Peyer's patch (tissue), 4 donors: ENCODE results near the gene S100A8. TPM values are rescaled to one million over a fixed set of nuclear protein-coding genes. Genes with fewer than 3 reads are reported as not detected.

Experiments used
- DNase-seq, 3 donors: peaks; one replicate each; pipeline ENCODE4 v3.0.0-alpha.2; 2017 to 2019
- H3K27ac ChIP-seq, 4 donors: fragments of 200-600 bp; sonication (generic); one replicate each; pipeline ENCODE4 v1.5.1; 2016 to 2019
- H3K27me3 ChIP-seq, 2 donors: fragments of 200-600 bp; sonication (generic); one replicate each; pipeline ENCODE4 v1.5.1; 2019
- H3K36me3 ChIP-seq, 3 donors: fragments of 200-600 bp; sonication (generic); one replicate each; pipeline ENCODE4 v1.5.1; 2016 to 2019
- H3K4me1 ChIP-seq, 4 donors: fragments of 200-600 bp; sonication (generic); one replicate each; pipeline ENCODE4 v1.5.1; 2016 to 2019
- H3K4me3 ChIP-seq, 4 donors: fragments of 200-600 bp; sonication (generic); 1 replicate in 3 of 4; 2 replicates in 1 of 4; pipeline ENCODE4 v1.5.1; 2016 to 2019; ENCODE audit warnings: mild to moderate bottlenecking in 1 of 4
- H3K9me3 ChIP-seq, 4 donors: fragments of 200-600 bp; sonication (generic); one replicate each; pipeline ENCODE4 v1.5.1; 2016 to 2019; ENCODE audit warnings: mild to moderate bottlenecking in 1 of 4
- CTCF ChIP-seq, 6 experiments: fragments of 450-650 bp in 4 of 6; fragments of 200-600 bp in 2 of 6; sonication (generic) in 1 of 6; IDR thresholded peaks; one replicate each; pipeline ENCODE4 v1.5.1; 2017 to 2019; ENCODE audit warnings: antibody characterized with exemption in 6 of 6, mild to moderate bottlenecking in 3 of 6, moderate library complexity in 1 of 6
- POLR2A ChIP-seq, 2 donors: fragments of 450-650 bp; IDR thresholded peaks; one replicate each; pipeline ENCODE4 v1.5.1; 2017; ENCODE audit warnings: antibody characterized with exemption in 2 of 2, mild to moderate bottlenecking in 2 of 2, moderate library complexity in 2 of 2
- small RNA-seq, 2 donors: library from RNA; depleted of rRNA; stranded (forward); fragments of <200 nt; gene quantifications; one replicate each; pipeline ENCODE3, GENCODE V24; 2016
- total RNA-seq, 4 donors: library from RNA; depleted of rRNA; stranded (reverse); fragments of >200 nt; gene quantifications; one replicate each; pipeline ENCODE4 v1.1.0, GENCODE V29; 2016

S100A8 gene
- total RNA-seq, 4 donors from 2014 or later = 7.6 to 9.8 TPM; not detected in 2

DNA sequence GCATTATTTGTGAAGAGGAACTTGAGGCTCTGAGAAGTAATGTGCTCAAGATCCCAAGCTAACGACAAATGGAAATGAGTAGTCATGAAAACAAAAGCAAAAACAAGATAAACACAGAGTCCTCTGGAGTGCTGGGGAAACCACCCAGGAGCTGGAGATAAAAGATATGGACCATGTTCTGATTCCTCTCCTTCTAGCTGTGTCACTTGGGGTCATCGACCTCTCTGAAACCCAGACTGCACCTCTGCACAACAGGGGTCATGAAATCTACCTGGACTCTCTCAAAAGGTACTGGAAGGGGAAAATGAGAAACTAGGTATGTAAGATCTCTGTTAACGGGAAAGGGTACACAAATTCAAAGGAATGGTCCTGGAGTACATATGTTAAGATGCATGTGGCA lies 48.7 kb downstream of the S100A8 start:
- Histone ChIP-seq H3K27ac (no peak overlapping the region), H3K27me3 (no peaks in the 10 kb centered on the region), H3K4me1 (peaks cover 0 to 14% (median 6%) of the 10 kb centered on the region in 4 donors), H3K36me3 (no peaks in the 10 kb centered on the region), H3K9me3 (no peaks in the 10 kb centered on the region), H3K4me3 (no peak overlapping the region)
- DNase-seq = no peak
- no peak for TF ChIP-seq POLR2A (IDR thresholded peaks at IDR 0.05)
- no peak for TF ChIP-seq CTCF (IDR thresholded peaks at IDR 0.05)

GRCh38 chr1:153341431-153341934 lies 49.4 kb downstream of the S100A8 start:
- Histone ChIP-seq H3K36me3 (no peaks in the 10 kb centered on the region), H3K9me3 (no peaks in the 10 kb centered on the region), H3K4me1 (peaks cover 0 to 14% (median 6%) of the 10 kb centered on the region in 4 donors), H3K27ac (no peak overlapping the region), H3K27me3 (no peaks in the 10 kb centered on the region), H3K4me3 (no peak overlapping the region)
- no peak for TF ChIP-seq CTCF (IDR thresholded peaks at IDR 0.05)
- no peak for TF ChIP-seq POLR2A (IDR thresholded peaks at IDR 0.05)
- DNase-seq = no peak

GRCh38 chr1:153340356-153340755 lies 50.5 kb downstream of the S100A8 start:
- Histone ChIP-seq H3K9me3 (no peaks in the 10 kb centered on the region), H3K27me3 (no peaks in the 10 kb centered on the region), H3K4me1 (peaks cover 0 to 14% (median under 1%) of the 10 kb centered on the region in 4 donors), H3K36me3 (no peaks in the 10 kb centered on the region), H3K4me3 (no peak overlapping the region), H3K27ac (no peak overlapping the region)
- DNase-seq = no peak
- TF ChIP-seq CTCF (IDR thresholded peaks at IDR 0.05) (no peak), POLR2A (IDR thresholded peaks at IDR 0.05) (no peak)

Small RNA genes within 50 kb of the gene (small RNA-seq; reads per million reads assigned to genes)
- gene S100A15A = 0 reads per million in 2 donors

Other genes starting within 250 kb of the S100A8 start
- gene SPRR2G, start 240.2 kb downstream of the S100A8 start, total RNA-seq = not detected
- not detected for gene LELP1, start 187.6 kb downstream of the S100A8 start, total RNA-seq
- gene PRR9, start 173.5 kb downstream of the S100A8 start, total RNA-seq = not detected
- not detected for gene LORICRIN, start 131.4 kb downstream of the S100A8 start, total RNA-seq
- gene PGLYRP3, start 78.1 kb downstream of the S100A8 start, total RNA-seq = not detected
- gene PGLYRP4, start 42.2 kb downstream of the S100A8 start, total RNA-seq = not detected
- gene S100A9, start 33.2 kb downstream of the S100A8 start, total RNA-seq = 10 to 100 TPM in 3 of 4 donors, 1 to 10 TPM in 1; 6.8 to 96.6 (median 17.6) TPM
- not detected for gene S100A12, start 15.5 kb downstream of the S100A8 start, total RNA-seq
- gene S100A7A, start 25.4 kb upstream of the S100A8 start, total RNA-seq = not detected
- gene S100A7, start 69.6 kb upstream of the S100A8 start, total RNA-seq = not detected
- 100 to 1,000 TPM; 321 to 366 (median 334) TPM for gene S100A6, start 144.9 kb upstream of the S100A8 start, total RNA-seq
- gene S100A5, start 149.9 kb upstream of the S100A8 start, total RNA-seq = not detected
- 100 to 1,000 TPM in 1 of 4 donors, 10 to 100 TPM in 3; 38.2 to 435 (median 53.6) TPM for gene S100A4, start 154.7 kb upstream of the S100A8 start, total RNA-seq
- gene S100A3, start 158.2 kb upstream of the S100A8 start, total RNA-seq = not detected
- gene S100A2, start 174.8 kb upstream of the S100A8 start, total RNA-seq = not detected
- gene S100A16, start 222.1 kb upstream of the S100A8 start, total RNA-seq = 100 to 1,000 TPM; 107 to 277 (median 193) TPM
- 100 to 1,000 TPM; 106 to 391 (median 293) TPM for gene S100A14, start 225.3 kb upstream of the S100A8 start, total RNA-seq
- gene S100A13, start 236.4 kb upstream of the S100A8 start, total RNA-seq = 100 to 1,000 TPM in 1 of 4 donors, 10 to 100 TPM in 3; 49.5 to 185 (median 52.9) TPM
- not detected for gene S100A1, start 237.4 kb upstream of the S100A8 start, total RNA-seq
- 10 to 100 TPM; 53.8 to 80.8 (median 68.7) TPM for gene CHTOP, start 243.0 kb upstream of the S100A8 start, total RNA-seq